A549 (cell line): ENCODE measurements around the gene ABHD2. TPM values are rescaled to one million over a fixed set of nuclear protein-coding genes. Genes with fewer than 3 reads are reported as not detected.

Experiments
- ATAC-seq, 2 experiments: fragments of 200-7000 bp in 1 of 2; fragments of >200 bp in 1 of 2; cut with Nextera tagmentation in 1 of 2; cut with Tn5 transposase in 1 of 2; 3 replicates each; pipeline versions ENCODE4 v1.8.0 to v1.9.1; 2018 to 2020; ENCODE audit warnings: mild to moderate bottlenecking in 1 of 2, moderate library complexity in 1 of 2
- CTCF ChIA-PET: fragments of 300-600 bp; sonication (Branson Sonifier 250); formaldehyde crosslinking; extraction: SDS; loops from one replicate; lab custom pipeline; 2021; ENCODE audit warnings: antibody characterized with exemption, inconsistent platforms; lab: Yijun Ruan, JAX
- POLR2A ChIA-PET: fragments of 350-600 bp; formaldehyde crosslinking; extraction: SDS; loops from one replicate; lab custom pipeline; 2021; ENCODE audit warnings: antibody characterized with exemption, inconsistent platforms; lab: Yijun Ruan, JAX
- DNase-seq, 2 experiments: peaks; one replicate each; pipeline versions ENCODE4 v3.0.0 to v3.0.0-alpha.2; 2011 to 2016; ENCODE audit warnings: low read depth in 1 of 2, low spot score in 1 of 2
- FAIRE-seq: peaks from 2 replicates; lab custom pipeline; 2011; peaks lifted over from hg19 to GRCh38; lab: Jason Lieb, UNC
- H3K27ac ChIP-seq, 2 experiments: fragments of >200 bp; sonication (Bioruptor Twin); formaldehyde crosslinking; 3 replicates each; pipeline ENCODE4 v1.5.1; 2016 to 2017
- H3K4me1 ChIP-seq: fragments of >200 bp; sonication (Bioruptor Twin); formaldehyde crosslinking; 3 replicates; pipeline ENCODE4 v1.6.1; 2016
- H3K4me2 ChIP-seq: fragments of >200 bp; sonication (Bioruptor Twin); formaldehyde crosslinking; 3 replicates; pipeline ENCODE4 v1.6.1; 2016
- H3K4me3 ChIP-seq: fragments of >200 bp; sonication (Bioruptor Twin); formaldehyde crosslinking; 3 replicates; pipeline ENCODE4 v1.5.1; 2016
- H3K9me3 ChIP-seq: fragments of >200 bp; sonication (Bioruptor Twin); formaldehyde crosslinking; 3 replicates; pipeline ENCODE4 v1.6.1; 2016
- ATOH8 ChIP-seq: fragments of 250-450 bp; sonication (Bioruptor Pico); IDR thresholded peaks from 2 replicates; pipeline ENCODE4 v1.5.0; 2020; ENCODE audit warnings: low read depth, mild to moderate bottlenecking, moderate library complexity
- BCL3 ChIP-seq: fragments of >200 bp; sonication (Bioruptor Twin); formaldehyde crosslinking; IDR thresholded peaks from 3 replicates; pipeline ENCODE4 v1.6.1; 2016
- E2F6 ChIP-seq: IDR thresholded peaks from 2 replicates; pipeline ENCODE4 v1.6.1; 2012; ENCODE audit warnings: low read depth, borderline replicate concordance
- EP300 ChIP-seq, 2 experiments: fragments of >200 bp; sonication (Bioruptor Twin); formaldehyde crosslinking; IDR thresholded peaks; 2 replicates in 1 of 2; 3 replicates in 1 of 2; pipeline ENCODE4 v1.6.1; 2016 to 2017
- ESRRA ChIP-seq: fragments of 150-350 bp; IDR thresholded peaks from 2 replicates; pipeline ENCODE4 v1.6.1; 2014; ENCODE audit warnings: mild to moderate bottlenecking, low read length, borderline replicate concordance
- HDAC2 ChIP-seq: fragments of 200-600 bp; sonication (generic); IDR thresholded peaks from 2 replicates; pipeline ENCODE4 v1.6.1; 2016
- HEYL ChIP-seq: fragments of 250-450 bp; sonication (Bioruptor Pico); IDR thresholded peaks from 2 replicates; pipeline ENCODE4 v1.8.0; 2021; ENCODE audit warnings: mild to moderate bottlenecking, moderate library complexity
- HMGXB4 ChIP-seq: fragments of 250-450 bp; sonication (Bioruptor Pico); IDR thresholded peaks from 2 replicates; pipeline ENCODE4 v1.5.0; 2021; ENCODE audit warnings: mild to moderate bottlenecking, moderate library complexity, borderline replicate concordance
- KDM5A ChIP-seq: fragments of 200-600 bp; sonication (generic); IDR thresholded peaks from 2 replicates; pipeline ENCODE4 v1.6.1; 2016; ENCODE audit warnings: antibody characterized with exemption, mild to moderate bottlenecking
- MAFK ChIP-seq: fragments of 450-650 bp; IDR thresholded peaks from 2 replicates; pipeline ENCODE4 v1.6.1; 2014; ENCODE audit not compliant: partially characterized antibody
- MAX ChIP-seq: IDR thresholded peaks from 2 replicates; pipeline ENCODE4 v1.6.1; 2012
- MAZ ChIP-seq: fragments of 150-350 bp; IDR thresholded peaks from 2 replicates; pipeline ENCODE4 v1.6.1; 2014; ENCODE audit warnings: antibody characterized with exemption, low read depth, low read length, borderline replicate concordance
- MYC ChIP-seq: IDR thresholded peaks from 2 replicates; pipeline ENCODE4 v1.6.1; 2012; ENCODE audit warnings: mild to moderate bottlenecking, inconsistent platforms, low read length, improper control_type of control experiment, borderline replicate concordance
- NFE2L2 ChIP-seq: fragments of 150-350 bp; conservative IDR thresholded peaks from 2 replicates; pipeline ENCODE4 v1.6.1; 2014; ENCODE audit warnings: low read length
- NR3C1 ChIP-seq: fragments of >200 bp; sonication (Bioruptor Twin); formaldehyde crosslinking; IDR thresholded peaks from 3 replicates; pipeline ENCODE4 v1.6.1; 2017
- PHF8 ChIP-seq: fragments of 200-600 bp; sonication (generic); IDR thresholded peaks from 2 replicates; pipeline ENCODE4 v1.6.1; 2016; ENCODE audit warnings: low read depth, mild to moderate bottlenecking, antibody characterized with exemption, moderate library complexity, borderline replicate concordance
- POLR2AphosphoS2 ChIP-seq: conservative IDR thresholded peaks from 2 replicates; pipeline ENCODE4 v1.6.1; 2012; ENCODE audit warnings: low read length, improper control_type of control experiment, inconsistent platforms
- RFX5 ChIP-seq: fragments of 450-650 bp; IDR thresholded peaks from 2 replicates; pipeline ENCODE4 v1.7.1; 2014; ENCODE audit warnings: antibody characterized with exemption, mild to moderate bottlenecking, moderate library complexity
- ZFP36 ChIP-seq: fragments of 450-650 bp; IDR thresholded peaks from 2 replicates; pipeline ENCODE4 v1.6.1; 2014; ENCODE audit warnings: borderline replicate concordance; ENCODE audit not compliant: partially characterized antibody
- ZSCAN20 ChIP-seq: fragments of 250-450 bp; sonication (Bioruptor Pico); IDR thresholded peaks from 2 replicates; pipeline ENCODE4 v1.8.0; 2022; ENCODE audit warnings: mild to moderate bottlenecking, moderate library complexity
- WGBS: methylation state at CpG from one replicate; pipeline ENCODE4 v1.1.6; 2017; ENCODE audit errors: missing lambda C conversion rate; 5-methylcytosine and 5-hydroxymethylcytosine counted together
- polyA plus RNA-seq, 4 experiments: library from polyadenylated mRNA; depleted of rRNA in 3 of 4; stranded (reverse); fragments of >200 nt; fragmentation: RNase III in 1 of 4; extraction: RNeasy Plus Mini Kit Qiagen cat#74134 plus additional on column Dnase treatment in 1 of 4; gene quantifications; 2 replicates in 3 of 4; 3 replicates in 1 of 4; pipeline ENCODE4 v1.2.3, GENCODE V29; 2011 to 2017

ABHD2 gene
- polyA plus RNA-seq, 2 of the 4 experiments (the other 2 are of a cell fraction), result 36.2 to 63.3 TPM

- DNase-seq (no peak), ATAC-seq (no peak), FAIRE-seq (no peak)
- POLR2A ChIA-PET, result interaction anchor here (0.9 to 2.4 kb wide), 3 partner anchors 9 to 224 kb away, joined by 3 to 12 read pairs (median 4); partner anchors contain the start of gene ABHD2
- Histone ChIP-seq H3K4me3 (no peak overlapping the region), H3K9me3 (no peaks in the 10 kb centered on the region), H3K4me1 (peaks cover 64% of the 10 kb centered on the region), H3K4me2 (peak overlapping the region; percentile 41), H3K27ac (peak overlapping the region; percentile 69 to 74; a peak in 5 of 6 replicates)
- TF ChIP-seq ZFP36 (no peak), PHF8 (no peak), MAZ (no peak), BCL3 (no peak), NFE2L2 (no peak), EP300 (IDR thresholded peaks at IDR 0.05) (no peak), MAFK (no peak), MYC (no peak), ATOH8 (CRISPR knock-in tag) (no peak), KDM5A (no peak), NR3C1 (no peak), ZSCAN20 (CRISPR knock-in tag) (no peak), ESRRA (no peak), RFX5 (no peak), POLR2AphosphoS2 (no peak), E2F6 (no peak), HDAC2 (no peak), MAX (no peak), HEYL (CRISPR knock-in tag) (no peak), HMGXB4 (CRISPR knock-in tag) (no peak)
- CTCF ChIA-PET, result interaction anchor here (0.9 to 19.0 kb wide), 31 partner anchors 9 to 249 kb away, joined by 3 to 380 read pairs (median 9); partner anchors contain the start of gene ABHD2
- WGBS, result 89% methylated on average over 6 of the region's 6 CpGs
These were observed 40.3 kb downstream of the ABHD2 start for GRCh38 chr15:89128320-89129122.
